Activated T-helper 1 cell treated with anti-CD3 and anti-CD28 coated beads, Interleukin-12 subunit alpha, Interleukin-12 subunit beta, Interleukin-2, Interleukin-4 antibody, amounts not matched to agents 30 ng/mL and 10 ng/mL and 1 ng/mL, durations not matched to agents 14 hours and 24 hours and 36 hours (primary cell): ENCODE measurements around the gene ESD. TPM values are rescaled to one million over a fixed set of nuclear protein-coding genes. Genes with fewer than 3 reads are reported as not detected.

Experiments
- DNase-seq: peaks from one replicate; pipeline ENCODE4 v3.0.0; 2021; ENCODE audit warnings: low spot score
- H3K27ac Mint-ChIP-seq: one replicate; pipeline ENCODE4 v1.8.0; 2021; ENCODE audit warnings: mild to moderate bottlenecking, mixed read lengths
- H3K27me3 Mint-ChIP-seq: one replicate; pipeline ENCODE4 v1.8.0; 2022; ENCODE audit warnings: mild to moderate bottlenecking, moderate library complexity, mixed read lengths; ENCODE audit not compliant: insufficient read depth
- H3K36me3 Mint-ChIP-seq: one replicate; pipeline ENCODE4 v1.8.0; 2021; ENCODE audit warnings: low read depth, mixed read lengths
- H3K4me1 Mint-ChIP-seq: one replicate; pipeline ENCODE4 v1.8.0; 2021; ENCODE audit warnings: low read depth, mixed read lengths
- H3K4me3 Mint-ChIP-seq: one replicate; pipeline ENCODE4 v1.8.0; 2021; ENCODE audit warnings: mild to moderate bottlenecking, moderate library complexity, mixed read lengths
- H3K9me3 Mint-ChIP-seq: one replicate; pipeline ENCODE4 v1.8.0; 2021; ENCODE audit warnings: mixed read lengths
- intact Hi-C: fragments of 100-400 bp; cut with micrococcal nuclease; formaldehyde crosslinking; loops from one replicate; pipeline ENCODE4 v1.15.1; 2024
- total RNA-seq: library from RNA; stranded (reverse); gene quantifications from 2 replicates; pipeline ENCODE4 v1.2.3, GENCODE V29; 2022

The ESD gene
- total RNA-seq, 1 donor from 2014 or later = 96.8 TPM

DNA sequence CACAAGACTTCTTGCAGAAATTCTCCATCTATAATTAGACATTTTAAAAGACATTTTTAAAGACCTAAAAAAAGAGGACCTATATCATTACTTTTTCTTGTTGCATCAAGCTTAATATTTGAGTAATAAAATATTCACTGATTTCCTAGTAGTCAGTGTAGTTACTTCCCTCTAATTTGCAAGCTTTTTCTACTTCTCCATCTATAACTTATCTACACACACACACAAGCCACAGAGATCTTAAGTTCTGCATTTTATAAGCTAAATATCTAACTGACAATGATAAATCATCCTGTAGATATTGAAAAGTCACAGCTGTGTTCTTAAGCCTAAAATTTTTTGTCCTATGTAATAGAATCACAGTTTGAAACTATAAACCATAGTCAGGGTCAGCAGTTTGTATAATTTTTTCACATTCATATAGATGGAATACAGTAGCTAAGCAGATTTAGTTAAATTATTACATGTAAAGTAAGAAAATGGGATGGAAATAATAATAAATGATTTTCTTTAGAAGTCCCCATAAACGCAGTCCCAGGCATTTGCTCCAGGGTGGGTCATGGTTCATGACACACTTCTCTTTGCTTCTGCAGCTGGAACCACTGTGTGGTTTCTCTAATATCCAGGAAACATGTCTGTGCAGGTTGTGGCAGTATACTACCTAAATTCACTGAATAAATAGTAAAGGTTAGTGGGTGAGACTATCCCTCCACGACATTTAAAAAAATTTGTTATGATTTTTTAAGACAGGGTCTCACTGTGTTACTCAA lies 60.2 kb downstream of the ESD start:
- Mint-ChIP-seq H3K36me3 (peaks cover 23% of the 10 kb centered on the region), H3K27me3 (no peaks in the 10 kb centered on the region), H3K27ac (no peak overlapping the region), H3K4me3 (no peak overlapping the region), H3K9me3 (no peaks in the 10 kb centered on the region), H3K4me1 (no peaks in the 10 kb centered on the region)
- intact Hi-C loops = no loop called here
- DNase-seq = no peak

DNA sequence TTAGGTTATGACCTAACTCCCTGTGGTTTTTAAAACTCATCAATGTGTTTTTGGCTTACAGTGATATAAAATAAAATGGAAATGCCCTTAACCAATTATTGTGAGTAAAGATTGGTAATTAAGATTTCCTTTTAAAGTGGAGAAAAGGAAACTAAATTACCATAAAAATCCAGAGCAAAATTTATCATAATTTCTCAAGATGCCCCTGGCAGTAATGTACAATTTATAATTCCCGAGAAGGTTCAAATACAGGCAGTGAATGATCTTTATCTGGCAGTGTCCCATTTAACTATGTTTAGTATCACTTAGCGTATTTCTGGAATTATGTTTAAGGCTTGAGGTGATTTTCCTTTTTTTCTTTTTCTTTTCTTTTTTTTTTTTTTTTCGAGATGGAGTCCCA lies 61.5 kb downstream of the ESD start:
- H3K27me3 Mint-ChIP-seq = no peaks in the 10 kb centered on the region
- H3K36me3 Mint-ChIP-seq = peaks cover 19% of the 10 kb centered on the region
- no peak for DNase-seq
- no peak overlapping the region for H3K27ac Mint-ChIP-seq
- intact Hi-C loops = no loop called here
- H3K4me3 Mint-ChIP-seq = no peak overlapping the region
- H3K4me1 Mint-ChIP-seq = no peaks in the 10 kb centered on the region
- H3K9me3 Mint-ChIP-seq = no peaks in the 10 kb centered on the region

DNA sequence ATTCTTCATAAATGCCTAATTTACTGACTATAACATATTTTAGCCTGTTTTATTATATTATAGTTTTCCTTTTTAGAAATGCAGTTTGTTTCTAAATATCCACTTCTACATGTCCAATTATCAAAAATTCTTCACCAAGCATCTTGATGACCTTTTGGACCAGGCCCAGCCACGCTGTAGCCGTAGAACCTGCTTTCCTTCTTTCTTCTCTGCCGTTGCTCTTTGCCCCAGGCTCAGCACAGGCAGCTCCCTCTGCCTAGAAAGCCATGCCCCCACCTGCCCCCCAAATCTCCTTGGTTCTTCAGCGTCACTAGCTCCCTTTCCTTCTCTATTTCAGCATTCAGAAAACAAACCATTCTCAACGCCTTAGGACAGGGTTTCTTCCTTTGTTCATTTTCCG lies 65.4 kb downstream of the ESD start:
- no peak overlapping the region for H3K4me3 Mint-ChIP-seq
- H3K27me3 Mint-ChIP-seq = no peaks in the 10 kb centered on the region
- intact Hi-C loops = no loop called here
- DNase-seq = no peak
- H3K36me3 Mint-ChIP-seq = peaks cover 39% of the 10 kb centered on the region
- no peaks in the 10 kb centered on the region for H3K9me3 Mint-ChIP-seq
- H3K27ac Mint-ChIP-seq = no peak overlapping the region
- peaks cover 10% of the 10 kb centered on the region for H3K4me1 Mint-ChIP-seq

DNA sequence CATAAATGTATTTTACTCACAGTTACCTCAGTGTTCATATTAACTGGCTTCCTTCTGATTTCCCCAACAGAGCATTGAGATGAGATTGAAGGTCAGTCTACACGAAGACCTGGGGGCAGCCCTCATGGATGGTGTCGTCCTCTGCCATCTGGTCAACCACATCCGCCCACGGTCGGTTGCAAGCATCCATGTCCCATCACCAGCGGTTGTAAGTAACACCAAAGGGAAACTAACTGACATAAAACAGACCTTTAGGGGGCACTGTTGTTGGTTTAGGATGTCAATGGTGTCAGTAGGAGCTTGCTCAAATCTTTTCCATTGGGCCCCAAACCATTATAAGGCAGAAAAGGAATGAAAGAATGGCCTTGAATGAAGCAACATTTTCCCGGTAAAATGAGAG lies 68.2 kb downstream of the ESD start:
- intact Hi-C loops = no loop called here
- no peak for DNase-seq
- peaks cover 20% of the 10 kb centered on the region for H3K4me1 Mint-ChIP-seq
- no peak overlapping the region for H3K4me3 Mint-ChIP-seq
- no peak overlapping the region for H3K27ac Mint-ChIP-seq
- H3K36me3 Mint-ChIP-seq = peaks cover 46% of the 10 kb centered on the region
- H3K27me3 Mint-ChIP-seq = no peaks in the 10 kb centered on the region
- no peaks in the 10 kb centered on the region for H3K9me3 Mint-ChIP-seq

DNA sequence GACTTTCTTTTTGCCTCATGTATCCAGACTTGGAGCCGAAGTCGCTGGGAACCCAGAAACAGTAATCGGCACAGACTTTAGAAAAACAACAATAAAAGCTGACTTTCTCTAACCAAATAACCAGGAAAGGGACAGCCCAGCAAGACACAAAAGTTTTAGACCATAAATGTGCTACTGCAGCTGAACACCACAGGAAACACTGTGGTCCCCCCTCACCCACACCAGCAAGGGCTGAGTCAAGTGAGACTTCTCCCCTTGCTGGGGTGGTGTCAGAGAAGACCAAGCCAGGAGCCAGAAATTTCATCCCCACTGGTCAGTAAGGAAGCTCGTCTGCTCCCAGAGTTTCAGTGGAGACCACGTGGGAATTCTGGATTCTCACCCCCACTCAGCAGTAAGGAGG lies 70.6 kb downstream of the ESD start:
- intact Hi-C loops = no loop called here
- no peak for DNase-seq
- Mint-ChIP-seq H3K4me3 (no peak overlapping the region), H3K27me3 (no peaks in the 10 kb centered on the region), H3K4me1 (peaks cover 20% of the 10 kb centered on the region), H3K36me3 (peaks cover 49% of the 10 kb centered on the region), H3K27ac (no peak overlapping the region), H3K9me3 (no peaks in the 10 kb centered on the region)

Other genes starting within 250 kb of the ESD start
- 20.3 and 21.8 TPM in 2 replicates for gene LRCH1, start 244.0 kb downstream of the ESD start, total RNA-seq
- gene HTR2A, start 99.9 kb upstream of the ESD start, total RNA-seq = not detected in 2 replicates